IMR-90 (cell line): ENCODE measurements around the gene KLK1. TPM values are rescaled to one million over a fixed set of nuclear protein-coding genes. Genes with fewer than 3 reads are reported as not detected.

Experiments used
- ATAC-seq: fragments of 200-7000 bp; cut with Tn5 transposase; 2 replicates; pipeline ENCODE4 v1.9.1; 2020; ENCODE audit warnings: low read depth, mild to moderate bottlenecking, moderate library complexity
- BruUV-seq: library from RNA; stranded (reverse); fragments of 400-500 nt; replicated peaks from 2 replicates; lab custom pipeline; 2021; lab: Mats Ljungman, UMichigan
- CTCF ChIA-PET: fragments of 300-600 bp; formaldehyde crosslinking; extraction: SDS; loops from one replicate; lab custom pipeline; 2021; ENCODE audit warnings: antibody characterized with exemption; lab: Yijun Ruan, JAX
- POLR2A ChIA-PET: fragments of 300-600 bp; sonication (Branson Sonifier 250); formaldehyde crosslinking; loops from one replicate; lab custom pipeline; 2022; ENCODE audit warnings: antibody characterized with exemption; ENCODE audit not compliant: unreplicated experiment; lab: Charles Lee
- DNase-seq: peaks from one replicate; pipeline ENCODE4 v3.0.0; 2013
- H2AFZ ChIP-seq: replicated peaks from 2 replicates; pipeline ENCODE3; 2013; ENCODE audit warnings: low read length, mild to moderate bottlenecking; ENCODE audit not compliant: poor library complexity
- H2AK5ac ChIP-seq: 2 replicates; pipeline ENCODE4 v1.6.1; 2013; ENCODE audit warnings: low read depth, low read length, inconsistent platforms
- H2AK9ac ChIP-seq: replicated peaks from 2 replicates; pipeline ENCODE3; 2013; ENCODE audit warnings: mild to moderate bottlenecking, low read depth, low read length, moderate library complexity; ENCODE audit not compliant: poor library complexity
- H2BK120ac ChIP-seq: 2 replicates; pipeline ENCODE4 v1.6.1; 2013; ENCODE audit warnings: low read depth, low read length, inconsistent platforms
- H2BK15ac ChIP-seq: 3 replicates; pipeline ENCODE4 v1.6.1; 2013; ENCODE audit warnings: low read depth, low read length, inconsistent platforms
- H2BK20ac ChIP-seq: 2 replicates; pipeline ENCODE4 v1.6.1; 2013; ENCODE audit warnings: low read depth, mild to moderate bottlenecking, inconsistent platforms, low read length, moderate library complexity
- H2BK5ac ChIP-seq: 2 replicates; pipeline ENCODE4 v1.6.1; 2013; ENCODE audit warnings: mild to moderate bottlenecking, low read depth, low read length, inconsistent platforms; ENCODE audit not compliant: poor library complexity, severe bottlenecking
- H3K14ac ChIP-seq: replicated peaks from 2 replicates; pipeline ENCODE4 v1.6.1; 2013; ENCODE audit warnings: low read depth, low read length, inconsistent platforms
- H3K18ac ChIP-seq: 2 replicates; pipeline ENCODE4 v1.6.1; 2013; ENCODE audit warnings: low read depth, low read length, control low read depth
- H3K23ac ChIP-seq: 2 replicates; pipeline ENCODE4 v1.6.1; 2013; ENCODE audit warnings: low read depth, low read length, inconsistent platforms
- H3K27ac ChIP-seq: 2 replicates; pipeline ENCODE4 v1.5.1; 2013; ENCODE audit warnings: mild to moderate bottlenecking, control low read depth, low read length; ENCODE audit not compliant: insufficient read depth
- H3K27me3 ChIP-seq: 2 replicates; pipeline ENCODE4 v1.6.1; 2013; ENCODE audit warnings: low read length; ENCODE audit not compliant: control insufficient read depth, insufficient read depth
- H3K36me3 ChIP-seq: 2 replicates; pipeline ENCODE4 v1.6.1; 2013; ENCODE audit warnings: low read length, mixed read lengths; ENCODE audit not compliant: control insufficient read depth, insufficient read depth
- H3K4ac ChIP-seq: 2 replicates; pipeline ENCODE4 v1.6.1; 2013; ENCODE audit warnings: low read depth, low read length, inconsistent platforms
- H3K4me1 ChIP-seq: 2 replicates; pipeline ENCODE4 v1.6.1; 2013; ENCODE audit warnings: low read length, mixed read lengths; ENCODE audit not compliant: control insufficient read depth, insufficient read depth
- H3K4me2 ChIP-seq: 2 replicates; pipeline ENCODE4 v1.6.1; 2013; ENCODE audit warnings: low read depth, mild to moderate bottlenecking, control low read depth, low read length, moderate library complexity
- H3K4me3 ChIP-seq: 2 replicates; pipeline ENCODE4 v1.5.1; 2013; ENCODE audit warnings: low read depth, mild to moderate bottlenecking, control low read depth, low read length, moderate library complexity; ENCODE audit not compliant: insufficient read depth
- H3K56ac ChIP-seq: 2 replicates; pipeline ENCODE4 v1.6.1; 2013; ENCODE audit warnings: low read length, inconsistent platforms; ENCODE audit not compliant: insufficient read depth; ENCODE audit errors: extremely low read depth
- H3K79me1 ChIP-seq, 2 experiments: 2 replicates each; pipeline ENCODE4 v1.6.1; 2013; ENCODE audit warnings: low read length in 2 of 2, inconsistent platforms in 1 of 2, low read depth in 1 of 2
- H3K9ac ChIP-seq: 2 replicates; pipeline ENCODE4 v1.6.1; 2013; ENCODE audit warnings: low read depth, low read length, control low read depth
- H3K9me1 ChIP-seq: 2 replicates; pipeline ENCODE4 v1.6.1; 2013; ENCODE audit warnings: low read length, inconsistent platforms; ENCODE audit not compliant: insufficient read depth
- H3K9me3 ChIP-seq: 2 replicates; pipeline ENCODE4 v1.6.1; 2013; ENCODE audit warnings: low read length; ENCODE audit not compliant: control insufficient read depth, insufficient read depth
- H4K20me1 ChIP-seq: 2 replicates; pipeline ENCODE4 v1.6.1; 2013; ENCODE audit warnings: low read length, inconsistent platforms; ENCODE audit not compliant: insufficient read depth
- H4K5ac ChIP-seq: 2 replicates; pipeline ENCODE4 v1.6.1; 2013; ENCODE audit warnings: mild to moderate bottlenecking, low read depth, low read length, control low read depth
- H4K8ac ChIP-seq, 2 experiments: 2 replicates each; pipeline ENCODE4 v1.6.1; 2013; ENCODE audit warnings: low read depth in 2 of 2, low read length in 2 of 2, control low read depth in 1 of 2, inconsistent platforms in 1 of 2
- H4K91ac ChIP-seq: 2 replicates; pipeline ENCODE4 v1.6.1; 2013; ENCODE audit warnings: low read depth, low read length, inconsistent platforms; ENCODE audit not compliant: insufficient read depth
- BHLHE40 ChIP-seq: fragments of 150-350 bp; IDR thresholded peaks from 2 replicates; pipeline ENCODE4 v1.6.1; 2016; ENCODE audit warnings: mild to moderate bottlenecking, low read depth, low read length
- CEBPB ChIP-seq: IDR thresholded peaks from 2 replicates; pipeline ENCODE4 v1.6.1; 2012; ENCODE audit warnings: low read depth, low read length, improper control_type of control experiment
- CHD1 ChIP-seq: IDR thresholded peaks from 2 replicates; pipeline ENCODE4 v1.6.1; 2012; ENCODE audit warnings: low read depth, low read length, improper control_type of control experiment
- CTCF ChIP-seq: conservative IDR thresholded peaks from 2 replicates; pipeline ENCODE4 v1.5.1; 2012; ENCODE audit warnings: mild to moderate bottlenecking, low read depth, low read length, improper control_type of control experiment
- ELK1 ChIP-seq: fragments of 150-350 bp; IDR thresholded peaks from 2 replicates; pipeline ENCODE4 v1.6.1; 2016; ENCODE audit warnings: low read depth, mild to moderate bottlenecking, low read length, moderate library complexity, borderline replicate concordance
- FOS ChIP-seq: fragments of 150-350 bp; IDR thresholded peaks from 2 replicates; pipeline ENCODE4 v1.6.1; 2016; ENCODE audit warnings: low read depth, low read length
- MAFK ChIP-seq: IDR thresholded peaks from 2 replicates; pipeline ENCODE4 v1.6.1; 2012; ENCODE audit warnings: low read depth, low read length, improper control_type of control experiment
- MAZ ChIP-seq: IDR thresholded peaks from 2 replicates; pipeline ENCODE4 v1.6.1; 2012; ENCODE audit warnings: low read depth, mild to moderate bottlenecking, low read length, improper control_type of control experiment, moderate library complexity, borderline replicate concordance
- MXI1 ChIP-seq: IDR thresholded peaks from 2 replicates; pipeline ENCODE4 v1.6.1; 2012; ENCODE audit warnings: low read depth, mild to moderate bottlenecking, low read length, moderate library complexity, borderline replicate concordance
- NFE2L2 ChIP-seq: fragments of 150-350 bp; IDR thresholded peaks from 2 replicates; pipeline ENCODE4 v1.6.1; 2016; ENCODE audit warnings: low read depth, mild to moderate bottlenecking, low read length
- POLR2A ChIP-seq: IDR thresholded peaks from 2 replicates; pipeline ENCODE4 v1.6.1; 2012; ENCODE audit warnings: mild to moderate bottlenecking, low read depth, low read length
- RAD21 ChIP-seq: IDR thresholded peaks from 2 replicates; pipeline ENCODE4 v1.6.1; 2012; ENCODE audit warnings: low read length, improper control_type of control experiment
- RCOR1 ChIP-seq: IDR thresholded peaks from 2 replicates; pipeline ENCODE4 v1.6.1; 2012; ENCODE audit warnings: mild to moderate bottlenecking, low read length, improper control_type of control experiment; ENCODE audit not compliant: insufficient replicate concordance
- RFX5 ChIP-seq: IDR thresholded peaks from 2 replicates; pipeline ENCODE4 v1.8.0; 2012; ENCODE audit warnings: low read depth, mild to moderate bottlenecking, low read length, moderate library complexity
- SMC3 ChIP-seq: fragments of 150-350 bp; IDR thresholded peaks from 2 replicates; pipeline ENCODE4 v1.6.1; 2016; ENCODE audit warnings: low read depth, mild to moderate bottlenecking, antibody characterized with exemption, low read length, moderate library complexity
- USF2 ChIP-seq: fragments of 150-350 bp; IDR thresholded peaks from 2 replicates; pipeline ENCODE4 v1.6.1; 2017; ENCODE audit warnings: mild to moderate bottlenecking, antibody characterized with exemption, low read length, low read depth
- WGBS, 2 experiments: methylation state at CpG; one replicate each; pipeline versions ENCODE4 v1.1.5 to v1.1.7; 2013; ENCODE audit warnings: missing lambda C conversion rate in 2 of 2; ENCODE audit not compliant: insufficient read length in 1 of 2; ENCODE audit errors: extremely low coverage in 2 of 2; 5-methylcytosine and 5-hydroxymethylcytosine counted together
- dilution Hi-C: fragments of 300-500 bp; cut with HindIII; formaldehyde crosslinking; loops from one replicate; pipeline ENCODE4 v1.14.3; 2018; ENCODE audit warnings: low sequenced_read_pairs; ENCODE audit not compliant: unreplicated experiment
- in situ Hi-C: fragments of 300-500 bp; cut with MboI; formaldehyde crosslinking; loops from 3 replicates; pipeline ENCODE4 v1.14.3; 2019; ENCODE audit warnings: low sequenced_read_pairs, inconsistent platforms, mixed read lengths
- intact Hi-C: fragments of 100-400 bp; cut with micrococcal nuclease; formaldehyde crosslinking; loops from 2 replicates; pipeline ENCODE4 v1.10.0; 2022
- polyA plus RNA-seq, 3 experiments: library from polyadenylated mRNA; depleted of rRNA; stranded (reverse); fragments of >200 nt; gene quantifications; 2 replicates each; pipeline ENCODE4 v1.2.3, GENCODE V29; 2012; ENCODE audit warnings: low replicate concordance in 1 of 3
- total RNA-seq: library from RNA; depleted of rRNA; stranded (reverse); fragments of >200 nt; gene quantifications from 2 replicates; pipeline ENCODE4 v1.2.3, GENCODE V29; 2012

KLK1 gene
- total and polyA plus RNA-seq, 2 of the 4 experiments (the other 2 are of a cell fraction): not detected

- in situ Hi-C loops (no loop called here), intact Hi-C loops (no loop called here), dilution Hi-C loops (no loop called here)
- Histone ChIP-seq H2BK15ac (no peak overlapping the region), H3K27ac (no peak overlapping the region), H2AFZ (no peak overlapping the region), H3K18ac (no peak overlapping the region), H3K14ac (no peak overlapping the region), H4K8ac (no peak overlapping the region), H2BK5ac (no peak overlapping the region), H3K56ac (no peak overlapping the region), H3K9me1 (peaks cover 7% of the 10 kb centered on the region), H3K4me3 (no peak overlapping the region), H3K4ac (no peak overlapping the region), H3K36me3 (peaks cover 32% of the 10 kb centered on the region), H2BK120ac (no peak overlapping the region), H2AK5ac (no peak overlapping the region), H2BK20ac (no peak overlapping the region), H4K5ac (no peak overlapping the region), H3K9ac (no peak overlapping the region), H4K91ac (no peak overlapping the region), H3K4me1 (no peaks in the 10 kb centered on the region), H3K79me1 (peaks cover 12 to 18% of the 10 kb centered on the region in 2 experiments; a peak in 2 of 4 replicates), H3K4me2 (no peak overlapping the region), H4K20me1 (peaks cover 64% of the 10 kb centered on the region), H3K9me3 (no peaks in the 10 kb centered on the region), H2AK9ac (no peak overlapping the region), H3K23ac (no peak overlapping the region), H3K27me3 (no peaks in the 10 kb centered on the region)
- TF ChIP-seq NFE2L2: no peak
- TF ChIP-seq FOS: no peak
- TF ChIP-seq POLR2A: no peak
- no peak for TF ChIP-seq BHLHE40
- TF ChIP-seq CHD1: no peak
- no peak for TF ChIP-seq USF2
- no peak for TF ChIP-seq CEBPB
- TF ChIP-seq RAD21: no peak
- no peak for TF ChIP-seq MXI1
- no peak for TF ChIP-seq CTCF
- no peak for TF ChIP-seq MAFK
- no peak for TF ChIP-seq MAZ
- TF ChIP-seq RCOR1: no peak
- TF ChIP-seq ELK1: no peak
- TF ChIP-seq RFX5: no peak
- no peak for TF ChIP-seq SMC3
- CTCF ChIA-PET: no interaction called here
- BruUV-seq: no TSS peak
- ATAC-seq (no peak), DNase-seq (no peak)
- POLR2A ChIA-PET: no interaction called here
- no CpG with 5 or more reads among the region's 9 CpGs for WGBS, 2 experiments
Observed at GRCh38 chr19:50796128-50796633, 27.4 kb downstream of the KLK1 start.
